ENCODE results near the gene SLC36A1. TPM values are rescaled to one million over a fixed set of nuclear protein-coding genes. Genes with fewer than 3 reads are reported as not detected.
A peak's percentile ranks its signal among the peaks of the same experiment; 100 is the strongest.

Gene SLC36A1
- total RNA-seq, 1 donor from 2014 or later: 117 TPM

DNA sequence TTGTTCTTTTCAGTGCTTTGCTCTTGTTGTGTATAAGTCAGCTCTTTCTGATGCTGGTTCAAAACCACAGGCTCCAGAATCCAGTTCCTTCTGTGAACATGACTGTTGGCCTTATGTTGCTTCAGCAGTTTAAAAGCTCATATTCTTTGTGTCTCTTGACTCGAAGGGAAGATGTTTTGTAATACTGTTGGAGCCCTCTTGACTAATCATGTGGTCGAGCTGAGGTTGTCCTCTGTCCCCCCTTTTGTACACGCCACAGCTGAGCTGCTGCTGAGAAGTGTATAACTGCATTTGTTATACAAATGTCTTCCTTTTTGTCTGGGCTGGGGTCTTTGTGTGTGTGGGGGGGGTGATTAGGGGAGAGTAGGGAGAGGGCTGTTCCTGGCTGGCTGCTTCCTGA lies 35.8 kb downstream of the SLC36A1 start:
- H3K4me3 Mint-ChIP-seq (ENCODE audit: unreplicated experiment): no peak overlapping the region
- peaks cover 6% of the 10 kb centered on the region for H3K36me3 Mint-ChIP-seq (ENCODE audit: unreplicated experiment)
- no peak for TF ChIP-seq CTCF (IDR thresholded peaks at IDR 0.05; ENCODE audit: partially characterized antibody, unreplicated experiment)
- H3K27ac Mint-ChIP-seq (ENCODE audit: unreplicated experiment): peak overlapping the region; percentile 74
- peaks cover 35% of the 10 kb centered on the region for H3K4me1 Mint-ChIP-seq (ENCODE audit: low read depth, unreplicated experiment)
- H3K9me3 Mint-ChIP-seq (ENCODE audit: unreplicated experiment): peaks cover 3% of the 10 kb centered on the region
- peaks cover 3% of the 10 kb centered on the region for H3K27me3 Mint-ChIP-seq (ENCODE audit: unreplicated experiment)
- no peak for DNase-seq

- TF ChIP-seq CTCF (IDR thresholded peaks at IDR 0.05; ENCODE audit: partially characterized antibody, unreplicated experiment): no peak
- Mint-ChIP-seq H3K9me3 (ENCODE audit: unreplicated experiment) (peaks cover 3% of the 10 kb centered on the region), H3K27ac (ENCODE audit: unreplicated experiment) (peak overlapping the region; percentile 33), H3K4me1 (ENCODE audit: low read depth, unreplicated experiment) (peaks cover 35% of the 10 kb centered on the region), H3K27me3 (ENCODE audit: unreplicated experiment) (peaks cover 3% of the 10 kb centered on the region), H3K36me3 (ENCODE audit: unreplicated experiment) (peaks cover 6% of the 10 kb centered on the region), H3K4me3 (ENCODE audit: unreplicated experiment) (no peak overlapping the region)
- DNase-seq: no peak
Measured at GRCh38 chr5:151483647-151484046, 36.2 kb downstream of the SLC36A1 start.

- Mint-ChIP-seq H3K27ac (ENCODE audit: unreplicated experiment) (no peak overlapping the region), H3K36me3 (ENCODE audit: unreplicated experiment) (peaks cover 6% of the 10 kb centered on the region), H3K4me3 (ENCODE audit: unreplicated experiment) (no peak overlapping the region), H3K4me1 (ENCODE audit: low read depth, unreplicated experiment) (peaks cover 8% of the 10 kb centered on the region), H3K9me3 (ENCODE audit: unreplicated experiment) (no peaks in the 10 kb centered on the region), H3K27me3 (ENCODE audit: unreplicated experiment) (no peaks in the 10 kb centered on the region)
- no peak for DNase-seq
- no peak for TF ChIP-seq CTCF (IDR thresholded peaks at IDR 0.05; ENCODE audit: partially characterized antibody, unreplicated experiment)
Measured at GRCh38 chr5:151487544-151487943, 40.1 kb downstream of the SLC36A1 start.

- Mint-ChIP-seq H3K36me3 (ENCODE audit: unreplicated experiment) (peaks cover 19% of the 10 kb centered on the region), H3K4me3 (ENCODE audit: unreplicated experiment) (no peak overlapping the region), H3K27me3 (ENCODE audit: unreplicated experiment) (no peaks in the 10 kb centered on the region), H3K27ac (ENCODE audit: unreplicated experiment) (no peak overlapping the region), H3K4me1 (ENCODE audit: low read depth, unreplicated experiment) (peaks cover 3% of the 10 kb centered on the region), H3K9me3 (ENCODE audit: unreplicated experiment) (no peaks in the 10 kb centered on the region)
- no peak for DNase-seq
- no peak for TF ChIP-seq CTCF (IDR thresholded peaks at IDR 0.05; ENCODE audit: partially characterized antibody, unreplicated experiment)
Measured at GRCh38 chr5:151490627-151491026, 43.2 kb downstream of the SLC36A1 start.

- H3K27me3 Mint-ChIP-seq (ENCODE audit: unreplicated experiment): no peaks in the 10 kb centered on the region
- H3K4me3 Mint-ChIP-seq (ENCODE audit: unreplicated experiment): no peak overlapping the region
- H3K27ac Mint-ChIP-seq (ENCODE audit: unreplicated experiment): no peak overlapping the region
- peaks cover 3% of the 10 kb centered on the region for H3K4me1 Mint-ChIP-seq (ENCODE audit: low read depth, unreplicated experiment)
- H3K9me3 Mint-ChIP-seq (ENCODE audit: unreplicated experiment): no peaks in the 10 kb centered on the region
- DNase-seq: no peak
- H3K36me3 Mint-ChIP-seq (ENCODE audit: unreplicated experiment): peaks cover 19% of the 10 kb centered on the region
- no peak for TF ChIP-seq CTCF (IDR thresholded peaks at IDR 0.05; ENCODE audit: partially characterized antibody, unreplicated experiment)
Measured at GRCh38 chr5:151491062-151491461, 43.7 kb downstream of the SLC36A1 start.
